ENCODE measurements around the gene MME. TPM values are rescaled to one million over a fixed set of nuclear protein-coding genes. Genes with fewer than 3 reads are reported as not detected.

Gene MME
- total RNA-seq: 16.1 and 168 TPM in 2 replicates

GRCh38 chr3:155079746-155080487 is at the start of gene MME:
Gene MME, plus strand, starts transcription at chr3:155080319. Its CDS starts 3,849 bp downstream, at chr3:155084168.

Other genes starting within 250 kb of the MME start
- not detected in 2 replicates for gene STRIT1, start 213.4 kb downstream of the MME start, total RNA-seq

All from nasal cavity respiratory epithelium epithelial cell of viscerocranial mucosa (primary cell).